ENCODE data around the gene CASP14.

GRCh38 chr19:15075806-15076205 lies 26.5 kb downstream of the CASP14 start:
- TF ChIP-seq ZZZ3 (IDR thresholded peaks at IDR 0.05) (no peak), MXI1 (IDR thresholded peaks at IDR 0.05; ENCODE audit: low read depth, low read length) (no peak), RBBP5 (IDR thresholded peaks at IDR 0.05; ENCODE audit: borderline replicate concordance, insufficient read depth, low read length, poor library complexity, severe bottlenecking) (no peak), EP300 (IDR thresholded peaks at IDR 0.05; ENCODE audit: low read length) (no peak), UBTF (IDR thresholded peaks at IDR 0.05; ENCODE audit: borderline replicate concordance in 1 of 2, low read depth in 2 of 2, low read length in 2 of 2) (no peak), PRDM10 (IDR thresholded peaks at IDR 0.05; ENCODE audit: partially characterized antibody) (no peak), EWSR1 (IDR thresholded peaks at IDR 0.05; ENCODE audit: borderline replicate concordance, low read depth, partially characterized antibody) (no peak)

Measured in K562 (cell line).